OCI-LY7 (cell line): Measurements from ENCODE around the gene NUCB1.

Source experiments
- EZH2phosphoT487 ChIP-seq: fragments of 200-600 bp; sonication (generic); IDR thresholded peaks from 2 replicates; pipeline ENCODE4 v1.6.1; 2018; ENCODE audit warnings: low read depth, borderline replicate concordance, mild to moderate bottlenecking, mixed run types, antibody characterized with exemption, low read length, moderate library complexity, mixed read lengths
- TF ChIP-seq, protein P1 (sequence below): fragments of 200-600 bp; sonication (generic); conservative IDR thresholded peaks from 2 replicates; pipeline ENCODE4 v1.5.1; 2014; ENCODE audit warnings: mild to moderate bottlenecking, antibody characterized with exemption, low read length, moderate library complexity, mixed read lengths

DNA sequence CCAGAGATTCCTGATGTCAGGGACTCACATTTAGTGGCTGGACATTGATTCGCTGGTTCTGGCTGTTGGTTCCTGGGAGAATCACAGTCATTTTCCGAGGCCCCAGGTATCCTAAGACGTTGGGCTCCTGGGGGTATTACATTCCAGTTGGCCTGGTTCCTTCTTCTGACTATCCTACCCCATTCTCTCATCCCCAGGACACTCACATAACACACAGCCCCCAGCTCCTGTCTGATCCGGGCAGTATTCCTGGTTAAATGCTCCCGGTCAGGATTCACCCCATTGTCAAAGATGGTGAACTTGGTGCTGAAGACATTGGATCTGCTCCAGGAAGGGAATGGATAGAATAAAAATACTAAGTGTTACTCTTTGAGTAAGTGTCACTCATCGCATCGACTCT lies 16.4 kb upstream of the NUCB1 start:
- TF ChIP-seq, protein P1, sequence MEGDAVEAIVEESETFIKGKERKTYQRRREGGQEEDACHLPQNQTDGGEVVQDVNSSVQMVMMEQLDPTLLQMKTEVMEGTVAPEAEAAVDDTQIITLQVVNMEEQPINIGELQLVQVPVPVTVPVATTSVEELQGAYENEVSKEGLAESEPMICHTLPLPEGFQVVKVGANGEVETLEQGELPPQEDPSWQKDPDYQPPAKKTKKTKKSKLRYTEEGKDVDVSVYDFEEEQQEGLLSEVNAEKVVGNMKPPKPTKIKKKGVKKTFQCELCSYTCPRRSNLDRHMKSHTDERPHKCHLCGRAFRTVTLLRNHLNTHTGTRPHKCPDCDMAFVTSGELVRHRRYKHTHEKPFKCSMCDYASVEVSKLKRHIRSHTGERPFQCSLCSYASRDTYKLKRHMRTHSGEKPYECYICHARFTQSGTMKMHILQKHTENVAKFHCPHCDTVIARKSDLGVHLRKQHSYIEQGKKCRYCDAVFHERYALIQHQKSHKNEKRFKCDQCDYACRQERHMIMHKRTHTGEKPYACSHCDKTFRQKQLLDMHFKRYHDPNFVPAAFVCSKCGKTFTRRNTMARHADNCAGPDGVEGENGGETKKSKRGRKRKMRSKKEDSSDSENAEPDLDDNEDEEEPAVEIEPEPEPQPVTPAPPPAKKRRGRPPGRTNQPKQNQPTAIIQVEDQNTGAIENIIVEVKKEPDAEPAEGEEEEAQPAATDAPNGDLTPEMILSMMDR, result no peak
- no peak for TF ChIP-seq EZH2phosphoT487
